GM23338 (cell line): ENCODE data around the gene ZBTB46. TPM values are rescaled to one million over a fixed set of nuclear protein-coding genes. Genes with fewer than 3 reads are reported as not detected.

Experiments
- ATAC-seq: fragments of 200-7000 bp; cut with Tn5 transposase; 3 replicates; pipeline ENCODE4 v1.9.1; 2020
- DNase-seq: peaks from one replicate; pipeline ENCODE4 v3.0.0-alpha.2; 2015; ENCODE audit warnings: low spot score
- H2AFZ ChIP-seq: fragments of 200-600 bp; sonication (generic); 2 replicates; pipeline ENCODE4 v1.8.0; 2016; ENCODE audit warnings: antibody characterized with exemption, mild to moderate bottlenecking, moderate library complexity
- H3F3A ChIP-seq: fragments of 200-600 bp; sonication (generic); replicated peaks from 2 replicates; pipeline ENCODE4 v1.8.0; 2017; ENCODE audit warnings: antibody characterized with exemption, mixed run types, low read depth
- H3K27ac ChIP-seq: fragments of 200-600 bp; sonication (generic); 2 replicates; pipeline ENCODE4 v1.6.1; 2016; ENCODE audit warnings: low read depth
- H3K27me3 ChIP-seq: fragments of 200-600 bp; sonication (generic); 2 replicates; pipeline ENCODE4 v1.8.0; 2016; ENCODE audit warnings: mild to moderate bottlenecking, mixed run types, moderate library complexity; ENCODE audit not compliant: insufficient read depth
- H3K36me3 ChIP-seq: fragments of 200-600 bp; sonication (generic); 2 replicates; pipeline ENCODE4 v1.8.0; 2016; ENCODE audit warnings: mild to moderate bottlenecking; ENCODE audit not compliant: insufficient read depth
- H3K4me1 ChIP-seq: fragments of 200-600 bp; sonication (generic); 2 replicates; pipeline ENCODE4 v1.8.0; 2016; ENCODE audit warnings: mild to moderate bottlenecking, moderate library complexity; ENCODE audit not compliant: insufficient read depth
- H3K4me2 ChIP-seq: fragments of 200-600 bp; sonication (generic); 2 replicates; pipeline ENCODE4 v1.7.1; 2017; ENCODE audit warnings: mixed run types
- H3K4me3 ChIP-seq: fragments of 200-600 bp; sonication (generic); 2 replicates; pipeline ENCODE4 v1.6.1; 2016; ENCODE audit warnings: mixed run types
- H3K79me2 ChIP-seq: fragments of 200-600 bp; sonication (generic); replicated peaks from 2 replicates; pipeline ENCODE4 v1.8.0; 2017; ENCODE audit warnings: mild to moderate bottlenecking; ENCODE audit not compliant: insufficient read depth
- H3K9me2 ChIP-seq: fragments of 200-600 bp; sonication (generic); 2 replicates; pipeline ENCODE4 v1.8.0; 2017; ENCODE audit not compliant: insufficient read depth
- H4K20me1 ChIP-seq: fragments of 200-600 bp; sonication (generic); replicated peaks from 2 replicates; pipeline ENCODE4 v1.8.0; 2017; ENCODE audit warnings: mild to moderate bottlenecking; ENCODE audit not compliant: insufficient read depth
- H3K27ac Mint-ChIP-seq: 2 replicates; pipeline ENCODE4 v1.8.0; 2020; ENCODE audit warnings: inconsistent platforms, mild to moderate bottlenecking, moderate library complexity, mixed read lengths
- H3K27me3 Mint-ChIP-seq: 3 replicates; pipeline ENCODE4 v1.8.0; 2022; ENCODE audit warnings: low read depth, mild to moderate bottlenecking, moderate library complexity, mixed read lengths, inconsistent platforms; ENCODE audit not compliant: insufficient read depth, poor library complexity
- H3K36me3 Mint-ChIP-seq: 3 replicates; pipeline ENCODE4 v1.8.0; 2021; ENCODE audit warnings: low read depth, mild to moderate bottlenecking, inconsistent platforms, moderate library complexity, mixed read lengths
- H3K4me1 Mint-ChIP-seq: 3 replicates; pipeline ENCODE4 v1.8.0; 2020; ENCODE audit warnings: mild to moderate bottlenecking, inconsistent platforms, mixed read lengths
- H3K4me3 Mint-ChIP-seq: 3 replicates; pipeline ENCODE4 v1.8.0; 2021; ENCODE audit warnings: moderate library complexity, mild to moderate bottlenecking, inconsistent platforms, mixed read lengths
- H3K9me3 Mint-ChIP-seq: 3 replicates; pipeline ENCODE4 v1.8.0; 2020; ENCODE audit warnings: moderate library complexity, mild to moderate bottlenecking, inconsistent platforms, mixed read lengths
- CREB1 ChIP-seq: fragments of 250-450 bp; sonication (Bioruptor Pico); IDR thresholded peaks from 2 replicates; pipeline ENCODE4 v1.5.0; 2020; ENCODE audit warnings: low read depth, mild to moderate bottlenecking, moderate library complexity
- EZH2 ChIP-seq: fragments of 200-600 bp; sonication (generic); IDR thresholded peaks from one replicate; pipeline ENCODE4 v1.8.0; 2017; ENCODE audit warnings: antibody characterized with exemption, mild to moderate bottlenecking, low read depth; ENCODE audit not compliant: unreplicated experiment
- EZH2phosphoT487 ChIP-seq: fragments of 200-600 bp; sonication (generic); IDR thresholded peaks from one replicate; pipeline ENCODE4 v1.8.1; 2018; ENCODE audit warnings: antibody characterized with exemption; ENCODE audit not compliant: unreplicated experiment
- JUNB ChIP-seq: IDR thresholded peaks from one replicate; pipeline ENCODE4 v1.6.1; 2016; ENCODE audit warnings: antibody characterized with exemption; ENCODE audit not compliant: unreplicated experiment
- NANOG ChIP-seq: IDR thresholded peaks from 2 replicates; pipeline ENCODE4 v1.6.1; 2016; ENCODE audit warnings: antibody characterized with exemption, borderline replicate concordance
- STAT1 ChIP-seq: IDR thresholded peaks from one replicate; pipeline ENCODE4 v1.6.1; 2016; ENCODE audit warnings: antibody characterized with exemption; ENCODE audit not compliant: unreplicated experiment
- ZNF114 ChIP-seq: fragments of 250-450 bp; sonication (Bioruptor Pico); IDR thresholded peaks from 2 replicates; pipeline ENCODE4 v1.5.0; 2020; ENCODE audit warnings: mild to moderate bottlenecking, moderate library complexity
- ZNF331 ChIP-seq: fragments of 250-450 bp; sonication (Bioruptor Pico); IDR thresholded peaks from 2 replicates; pipeline ENCODE4 v1.5.0; 2020; ENCODE audit warnings: low read depth, mild to moderate bottlenecking, moderate library complexity
- polyA plus RNA-seq: library from polyadenylated mRNA; unstranded; fragments of >200 nt; fragmentation: Nextera tagmentation; extraction: Ambion mirVana; gene quantifications from 2 replicates; pipeline ENCODE4 v1.2.1, GENCODE V29; 2016
- total RNA-seq: library from RNA; depleted of rRNA; stranded (reverse); fragments of >200 nt; shearing (Covaris generic); gene quantifications from 2 replicates; pipeline ENCODE4 v1.2.3, GENCODE V29; 2014
- TF ChIP-seq, protein P1 (sequence below), 2 experiments: fragments of 200-600 bp in 1 of 2; sonication (generic) in 1 of 2; conservative IDR thresholded peaks; 2 replicates each; pipeline versions ENCODE4 v1.5.1 to v1.6.1; 2016 to 2017; ENCODE audit warnings: antibody characterized with exemption in 2 of 2, low read depth in 2 of 2, mild to moderate bottlenecking in 2 of 2, moderate library complexity in 1 of 2
- TF ChIP-seq, protein P2 (sequence below): fragments of 250-450 bp; sonication (Bioruptor Pico); IDR thresholded peaks from 2 replicates; pipeline ENCODE4 v1.5.0; 2020; ENCODE audit warnings: mild to moderate bottlenecking, moderate library complexity

Gene ZBTB46
- total and polyA plus RNA-seq, 2 experiments from 2014 or later: 3.2 to 26.9 TPM

DNA sequence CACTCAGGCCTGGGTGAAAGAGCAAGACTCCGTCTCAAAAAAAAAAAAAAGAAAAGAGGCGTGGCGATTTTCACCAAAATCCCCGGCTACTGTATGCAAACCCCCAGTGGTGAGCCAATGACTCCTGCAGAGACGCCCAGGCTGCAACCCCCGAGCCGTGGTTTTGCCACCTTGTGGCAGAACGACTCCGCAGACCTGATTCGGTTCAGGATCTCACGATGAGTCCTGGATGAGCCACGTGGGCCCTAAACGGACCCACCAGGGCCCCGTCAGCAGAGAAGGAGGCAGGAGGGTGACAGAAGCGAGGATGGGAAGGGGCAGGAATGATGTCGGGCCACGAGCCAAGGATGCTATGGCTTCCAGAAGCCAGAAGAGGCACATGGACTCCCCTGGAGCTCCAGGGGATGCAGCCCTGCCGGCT, 49.0 kb downstream of the ZBTB46 start:
- Histone ChIP-seq H3K36me3 (no peaks in the 10 kb centered on the region), H3K27ac (no peak overlapping the region), H3K4me1 (no peaks in the 10 kb centered on the region), H3K9me2 (no peaks in the 10 kb centered on the region), H3K4me2 (no peak overlapping the region), H3K27me3 (no peaks in the 10 kb centered on the region), H3K4me3 (no peak overlapping the region), H3F3A (peaks cover 23% of the 10 kb centered on the region), H3K79me2 (peaks cover 15% of the 10 kb centered on the region), H4K20me1 (peaks cover 11% of the 10 kb centered on the region), H2AFZ (no peak overlapping the region)
- peaks cover 7% of the 10 kb centered on the region for H3K27me3 Mint-ChIP-seq
- H3K4me3 Mint-ChIP-seq: no peak overlapping the region
- DNase-seq (peak; percentile 48), ATAC-seq (peak; percentile 39)
- no peak overlapping the region for H3K27ac Mint-ChIP-seq
- H3K9me3 Mint-ChIP-seq: no peaks in the 10 kb centered on the region; the same call in 2 of the 3 replicates
- TF ChIP-seq EZH2: no peak
- TF ChIP-seq, protein P1, sequence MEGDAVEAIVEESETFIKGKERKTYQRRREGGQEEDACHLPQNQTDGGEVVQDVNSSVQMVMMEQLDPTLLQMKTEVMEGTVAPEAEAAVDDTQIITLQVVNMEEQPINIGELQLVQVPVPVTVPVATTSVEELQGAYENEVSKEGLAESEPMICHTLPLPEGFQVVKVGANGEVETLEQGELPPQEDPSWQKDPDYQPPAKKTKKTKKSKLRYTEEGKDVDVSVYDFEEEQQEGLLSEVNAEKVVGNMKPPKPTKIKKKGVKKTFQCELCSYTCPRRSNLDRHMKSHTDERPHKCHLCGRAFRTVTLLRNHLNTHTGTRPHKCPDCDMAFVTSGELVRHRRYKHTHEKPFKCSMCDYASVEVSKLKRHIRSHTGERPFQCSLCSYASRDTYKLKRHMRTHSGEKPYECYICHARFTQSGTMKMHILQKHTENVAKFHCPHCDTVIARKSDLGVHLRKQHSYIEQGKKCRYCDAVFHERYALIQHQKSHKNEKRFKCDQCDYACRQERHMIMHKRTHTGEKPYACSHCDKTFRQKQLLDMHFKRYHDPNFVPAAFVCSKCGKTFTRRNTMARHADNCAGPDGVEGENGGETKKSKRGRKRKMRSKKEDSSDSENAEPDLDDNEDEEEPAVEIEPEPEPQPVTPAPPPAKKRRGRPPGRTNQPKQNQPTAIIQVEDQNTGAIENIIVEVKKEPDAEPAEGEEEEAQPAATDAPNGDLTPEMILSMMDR (conservative IDR thresholded peaks at IDR 0.05; ENCODE audit: low read depth in 2 of 2): peak in 1 of 2 experiments; percentile 24; a peak in 1 of 4 replicates
- TF ChIP-seq ZNF114 (CRISPR knock-in tag): no peak
- no peaks in the 10 kb centered on the region; the same call in 2 of the 3 replicates for H3K36me3 Mint-ChIP-seq
- no peaks in the 10 kb centered on the region; the same call in 1 of the 3 replicates for H3K4me1 Mint-ChIP-seq

DNA sequence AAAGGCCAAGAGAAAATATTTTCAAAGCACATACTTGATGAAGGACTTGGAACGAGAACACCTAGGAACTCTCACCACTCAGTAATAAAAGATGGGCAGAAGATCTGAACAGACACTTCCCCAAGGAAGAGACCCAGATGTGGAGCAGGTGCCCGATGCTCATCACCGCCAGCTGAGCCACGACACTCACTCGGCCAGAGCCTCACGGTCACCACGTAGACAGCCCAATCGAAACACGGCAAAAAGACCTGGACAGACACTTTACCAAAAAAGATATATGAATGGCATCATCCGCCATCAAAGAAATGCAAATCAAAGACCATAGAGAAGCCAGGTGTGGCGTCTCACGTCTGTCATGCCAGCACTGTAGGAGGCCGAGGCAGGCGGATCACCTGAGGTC, 49.9 kb downstream of the ZBTB46 start:
- Histone ChIP-seq H3K4me1 (peaks cover 2% of the 10 kb centered on the region; the same call in 1 of the 2 replicates), H3K27me3 (no peaks in the 10 kb centered on the region), H3K4me3 (no peak overlapping the region), H3K9me2 (no peaks in the 10 kb centered on the region), H3F3A (peaks cover 17% of the 10 kb centered on the region), H4K20me1 (peaks cover 7% of the 10 kb centered on the region; the same call in 1 of the 2 replicates), H3K79me2 (peaks cover 16% of the 10 kb centered on the region), H3K4me2 (no peak overlapping the region), H2AFZ (no peak overlapping the region), H3K36me3 (no peaks in the 10 kb centered on the region), H3K27ac (no peak overlapping the region)
- H3K4me3 Mint-ChIP-seq: no peak overlapping the region
- DNase-seq (no peak), ATAC-seq (no peak)
- no peaks in the 10 kb centered on the region; the same call in 2 of the 3 replicates for H3K9me3 Mint-ChIP-seq
- no peak overlapping the region for H3K27ac Mint-ChIP-seq
- H3K4me1 Mint-ChIP-seq: peaks cover 2% of the 10 kb centered on the region
- TF ChIP-seq EZH2phosphoT487 (no peak), ZNF331 (CRISPR knock-in tag) (no peak), NANOG (no peak), CREB1 (CRISPR knock-in tag) (no peak), JUNB (no peak), STAT1 (no peak)
- TF ChIP-seq, protein P1 (conservative IDR thresholded peaks at IDR 0.05; ENCODE audit: low read depth in 2 of 2): no peak
- TF ChIP-seq, protein P2, sequence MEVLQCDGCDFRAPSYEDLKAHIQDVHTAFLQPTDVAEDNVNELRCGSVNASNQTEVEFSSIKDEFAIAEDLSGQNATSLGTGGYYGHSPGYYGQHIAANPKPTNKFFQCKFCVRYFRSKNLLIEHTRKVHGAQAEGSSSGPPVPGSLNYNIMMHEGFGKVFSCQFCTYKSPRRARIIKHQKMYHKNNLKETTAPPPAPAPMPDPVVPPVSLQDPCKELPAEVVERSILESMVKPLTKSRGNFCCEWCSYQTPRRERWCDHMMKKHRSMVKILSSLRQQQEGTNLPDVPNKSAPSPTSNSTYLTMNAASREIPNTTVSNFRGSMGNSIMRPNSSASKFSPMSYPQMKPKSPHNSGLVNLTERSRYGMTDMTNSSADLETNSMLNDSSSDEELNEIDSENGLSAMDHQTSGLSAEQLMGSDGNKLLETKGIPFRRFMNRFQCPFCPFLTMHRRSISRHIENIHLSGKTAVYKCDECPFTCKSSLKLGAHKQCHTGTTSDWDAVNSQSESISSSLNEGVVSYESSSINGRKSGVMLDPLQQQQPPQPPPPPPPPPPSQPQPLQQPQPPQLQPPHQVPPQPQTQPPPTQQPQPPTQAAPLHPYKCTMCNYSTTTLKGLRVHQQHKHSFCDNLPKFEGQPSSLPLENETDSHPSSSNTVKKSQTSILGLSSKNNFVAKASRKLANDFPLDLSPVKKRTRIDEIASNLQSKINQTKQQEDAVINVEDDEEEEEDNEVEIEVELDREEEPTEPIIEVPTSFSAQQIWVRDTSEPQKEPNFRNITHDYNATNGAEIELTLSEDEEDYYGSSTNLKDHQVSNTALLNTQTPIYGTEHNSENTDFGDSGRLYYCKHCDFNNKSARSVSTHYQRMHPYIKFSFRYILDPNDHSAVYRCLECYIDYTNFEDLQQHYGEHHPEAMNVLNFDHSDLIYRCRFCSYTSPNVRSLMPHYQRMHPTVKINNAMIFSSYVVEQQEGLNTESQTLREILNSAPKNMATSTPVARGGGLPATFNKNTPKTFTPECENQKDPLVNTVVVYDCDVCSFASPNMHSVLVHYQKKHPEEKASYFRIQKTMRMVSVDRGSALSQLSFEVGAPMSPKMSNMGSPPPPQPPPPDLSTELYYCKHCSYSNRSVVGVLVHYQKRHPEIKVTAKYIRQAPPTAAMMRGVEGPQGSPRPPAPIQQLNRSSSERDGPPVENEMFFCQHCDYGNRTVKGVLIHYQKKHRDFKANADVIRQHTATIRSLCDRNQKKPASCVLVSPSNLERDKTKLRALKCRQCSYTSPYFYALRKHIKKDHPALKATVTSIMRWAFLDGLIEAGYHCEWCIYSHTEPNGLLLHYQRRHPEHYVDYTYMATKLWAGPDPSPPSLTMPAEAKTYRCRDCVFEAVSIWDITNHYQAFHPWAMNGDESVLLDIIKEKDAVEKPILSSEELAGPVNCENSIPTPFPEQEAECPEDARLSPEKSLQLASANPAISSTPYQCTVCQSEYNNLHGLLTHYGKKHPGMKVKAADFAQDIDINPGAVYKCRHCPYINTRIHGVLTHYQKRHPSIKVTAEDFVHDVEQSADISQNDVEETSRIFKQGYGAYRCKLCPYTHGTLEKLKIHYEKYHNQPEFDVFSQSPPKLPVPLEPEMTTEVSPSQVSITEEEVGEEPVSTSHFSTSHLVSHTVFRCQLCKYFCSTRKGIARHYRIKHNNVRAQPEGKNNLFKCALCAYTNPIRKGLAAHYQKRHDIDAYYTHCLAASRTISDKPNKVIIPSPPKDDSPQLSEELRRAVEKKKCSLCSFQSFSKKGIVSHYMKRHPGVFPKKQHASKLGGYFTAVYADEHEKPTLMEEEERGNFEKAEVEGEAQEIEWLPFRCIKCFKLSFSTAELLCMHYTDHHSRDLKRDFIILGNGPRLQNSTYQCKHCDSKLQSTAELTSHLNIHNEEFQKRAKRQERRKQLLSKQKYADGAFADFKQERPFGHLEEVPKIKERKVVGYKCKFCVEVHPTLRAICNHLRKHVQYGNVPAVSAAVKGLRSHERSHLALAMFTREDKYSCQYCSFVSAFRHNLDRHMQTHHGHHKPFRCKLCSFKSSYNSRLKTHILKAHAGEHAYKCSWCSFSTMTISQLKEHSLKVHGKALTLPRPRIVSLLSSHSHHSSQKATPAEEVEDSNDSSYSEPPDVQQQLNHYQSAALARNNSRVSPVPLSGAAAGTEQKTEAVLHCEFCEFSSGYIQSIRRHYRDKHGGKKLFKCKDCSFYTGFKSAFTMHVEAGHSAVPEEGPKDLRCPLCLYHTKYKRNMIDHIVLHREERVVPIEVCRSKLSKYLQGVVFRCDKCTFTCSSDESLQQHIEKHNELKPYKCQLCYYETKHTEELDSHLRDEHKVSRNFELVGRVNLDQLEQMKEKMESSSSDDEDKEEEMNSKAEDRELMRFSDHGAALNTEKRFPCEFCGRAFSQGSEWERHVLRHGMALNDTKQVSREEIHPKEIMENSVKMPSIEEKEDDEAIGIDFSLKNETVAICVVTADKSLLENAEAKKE (CRISPR knock-in tag): no peak
- H3K27me3 Mint-ChIP-seq: peaks cover 7% of the 10 kb centered on the region
- H3K36me3 Mint-ChIP-seq: no peaks in the 10 kb centered on the region; the same call in 2 of the 3 replicates
